Erythroblast (primary cell): Measurements from ENCODE around the gene SERPINC1.

ENCODE experiments used
- GATA1 ChIP-seq: IDR thresholded peaks from 2 replicates; pipeline ENCODE4 v1.6.1; 2011; ENCODE audit warnings: low read depth, mild to moderate bottlenecking, control low read depth, low read length, moderate library complexity
- POLR2A ChIP-seq: IDR thresholded peaks from 2 replicates; pipeline ENCODE4 v1.6.1; 2011; ENCODE audit warnings: mild to moderate bottlenecking, low read length

- TF ChIP-seq POLR2A (no peak), GATA1 (no peak)
These were observed 16.7 kb downstream of the SERPINC1 start for GRCh38 chr1:173900427-173900826.
